Mucosa of stomach (tissue), 1 donor: ENCODE results near the gene KLHL28.

Experiments used
- H3K27me3 ChIP-seq: one replicate; pipeline ENCODE4 v1.7.0; 2013; ENCODE audit warnings: mild to moderate bottlenecking, low read length; ENCODE audit not compliant: control insufficient read depth, insufficient read depth
- H3K36me3 ChIP-seq: one replicate; pipeline ENCODE4 v1.7.0; 2013; ENCODE audit warnings: low read length; ENCODE audit not compliant: control insufficient read depth, insufficient read depth
- H3K4me1 ChIP-seq: one replicate; pipeline ENCODE4 v1.7.0; 2013; ENCODE audit warnings: mild to moderate bottlenecking, low read length; ENCODE audit not compliant: control insufficient read depth, insufficient read depth
- H3K4me3 ChIP-seq: one replicate; pipeline ENCODE4 v1.7.0; 2013; ENCODE audit warnings: low read length
- H3K9ac ChIP-seq: one replicate; pipeline ENCODE4 v1.7.0; 2013; ENCODE audit warnings: mild to moderate bottlenecking, low read length, moderate library complexity
- H3K9me3 ChIP-seq: one replicate; pipeline ENCODE4 v1.7.0; 2013; ENCODE audit warnings: mild to moderate bottlenecking, low read length, moderate library complexity; ENCODE audit not compliant: control insufficient read depth
- donor health status: Pancreatic carcinoma.

The KLHL28 gene

DNA sequence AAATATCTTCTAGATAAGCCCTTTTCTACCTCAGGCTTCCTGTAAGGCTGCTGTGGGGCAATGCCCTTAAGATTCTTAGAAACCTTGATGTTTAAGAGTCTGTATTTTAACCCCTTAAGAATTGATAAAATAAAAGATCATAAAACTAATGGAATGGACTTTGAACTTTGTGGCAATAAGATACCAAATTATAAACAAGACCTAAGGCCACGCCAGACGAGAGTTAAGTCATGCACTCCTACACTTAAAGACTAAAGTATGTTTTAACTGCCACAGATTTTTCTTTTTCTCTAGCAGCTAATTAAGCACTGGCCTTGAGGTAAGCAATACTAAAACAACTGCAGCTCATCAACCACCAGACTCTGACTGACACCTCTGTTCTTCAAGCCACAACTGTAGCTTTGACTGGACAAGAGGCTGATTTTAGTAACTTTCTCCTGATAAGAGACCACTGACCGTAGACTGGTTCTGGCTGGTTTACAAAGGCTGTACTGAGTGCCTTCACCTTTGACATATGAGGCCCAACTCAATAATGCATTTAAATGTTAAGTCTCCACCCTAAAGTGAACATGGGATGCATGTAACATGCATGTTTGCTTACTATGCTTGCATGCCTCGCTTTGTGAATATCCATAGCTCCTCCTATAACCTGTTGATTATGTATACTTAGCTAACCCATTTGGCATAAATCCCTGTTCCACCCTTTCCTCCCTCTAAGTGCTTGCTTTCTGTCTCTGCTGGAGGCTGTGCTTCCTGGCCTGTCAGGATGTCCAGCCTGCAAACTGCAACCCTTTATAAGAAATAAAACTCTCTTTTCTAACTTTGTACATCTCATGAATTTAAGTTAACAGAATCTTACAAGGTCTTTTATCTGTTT lies 71.9 kb downstream of the KLHL28 start:
- Histone ChIP-seq H3K4me3 (no peak overlapping the region), H3K36me3 (no peaks in the 10 kb centered on the region), H3K4me1 (peaks cover 7% of the 10 kb centered on the region), H3K27me3 (no peaks in the 10 kb centered on the region), H3K9ac (no peak overlapping the region), H3K9me3 (no peaks in the 10 kb centered on the region)

- peaks cover 7% of the 10 kb centered on the region for H3K4me1 ChIP-seq
- no peaks in the 10 kb centered on the region for H3K36me3 ChIP-seq
- H3K9me3 ChIP-seq, result no peaks in the 10 kb centered on the region
- no peaks in the 10 kb centered on the region for H3K27me3 ChIP-seq
- H3K4me3 ChIP-seq, result no peak overlapping the region
- H3K9ac ChIP-seq, result no peak overlapping the region
Measured at GRCh38 chr14:44887596-44887955, 74.2 kb downstream of the KLHL28 start.

DNA sequence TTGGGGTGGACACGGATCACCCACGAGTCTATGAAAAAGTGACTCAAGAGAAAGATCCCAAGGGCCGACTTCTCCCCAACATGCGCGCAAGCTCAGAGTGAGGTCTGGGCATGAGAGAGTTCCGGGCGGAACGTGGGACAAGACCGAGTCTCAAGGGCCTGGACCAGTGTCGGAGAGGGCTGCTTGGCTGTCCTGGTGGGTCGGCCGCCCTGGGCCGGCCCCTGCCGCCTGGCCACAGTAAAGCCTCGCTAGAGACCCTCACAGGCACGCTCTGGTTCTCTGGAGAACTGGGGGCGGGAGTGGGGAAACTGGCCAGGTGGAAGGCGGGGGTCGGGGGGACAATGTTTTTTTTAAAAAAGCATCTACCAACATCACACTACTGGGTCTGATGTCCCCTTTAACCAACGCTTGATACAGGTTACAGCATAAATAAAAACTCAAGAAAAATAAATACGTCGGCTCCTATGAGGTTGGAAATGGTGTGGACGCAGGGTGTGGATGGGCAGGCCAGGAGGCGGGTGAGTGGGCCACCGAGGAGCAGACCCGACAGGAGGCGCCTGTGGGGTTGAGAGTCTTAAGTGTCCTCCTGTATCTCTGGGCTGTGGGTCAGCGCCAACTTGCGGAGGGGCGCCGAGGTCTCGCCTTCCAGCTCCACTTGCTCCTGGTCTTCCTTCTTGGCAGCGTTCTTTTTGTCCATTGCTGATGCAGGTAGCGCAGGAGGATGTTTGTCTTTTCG lies 74.7 kb downstream of the KLHL28 start:
- Histone ChIP-seq H3K4me3 (no peak overlapping the region), H3K9ac (no peak overlapping the region), H3K36me3 (no peaks in the 10 kb centered on the region), H3K9me3 (no peaks in the 10 kb centered on the region), H3K4me1 (peaks cover 7% of the 10 kb centered on the region), H3K27me3 (no peaks in the 10 kb centered on the region)

DNA sequence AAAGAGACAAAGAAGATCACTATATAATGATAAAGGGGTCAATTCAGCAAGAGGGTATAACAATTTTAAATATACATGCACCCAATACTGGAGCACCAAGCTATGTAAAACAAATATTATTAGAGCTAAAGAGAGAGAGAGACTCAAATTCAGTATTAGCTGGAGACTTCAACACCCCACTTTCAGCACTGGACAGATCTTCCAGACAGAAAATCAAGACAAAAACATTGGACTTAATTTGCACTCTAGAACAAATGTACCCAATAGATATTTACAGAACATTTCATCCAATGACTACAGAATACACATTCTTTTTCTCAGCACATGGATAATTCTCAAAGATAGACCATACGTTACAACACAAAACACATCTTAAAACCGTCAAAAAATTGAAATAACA lies 81.0 kb downstream of the KLHL28 start:
- Histone ChIP-seq H3K4me3 (no peak overlapping the region), H3K9me3 (no peaks in the 10 kb centered on the region), H3K4me1 (no peaks in the 10 kb centered on the region), H3K9ac (no peak overlapping the region), H3K27me3 (no peaks in the 10 kb centered on the region), H3K36me3 (no peaks in the 10 kb centered on the region)
